Measurements from ENCODE around the gene CHURC1. TPM values are rescaled to one million over a fixed set of nuclear protein-coding genes. Genes with fewer than 3 reads are reported as not detected.

The CHURC1 gene
- total and polyA plus RNA-seq, 4 donors: 37.2 to 62.6 (median 46.9) TPM

GRCh38 chr14:64965356-64966000, 51.2 kb downstream of the CHURC1 start:
- Histone ChIP-seq H3K27ac (ENCODE audit: low read depth in 1 of 2, low read length in 1 of 2) (no peak overlapping the region), H3K27me3 (ENCODE audit: control insufficient read depth in 3 of 3, insufficient read depth in 3 of 3, low read length in 2 of 3) (no peaks in the 10 kb centered on the region), H3K9me3 (ENCODE audit: control insufficient read depth in 4 of 4, insufficient read depth in 3 of 4, low read length in 3 of 4) (no peaks in the 10 kb centered on the region), H3K4me3 (no peak overlapping the region), H3K4me1 (ENCODE audit: control insufficient read depth in 5 of 5, insufficient read depth in 5 of 5, low read length in 5 of 5) (peaks cover 0 to 4% (median 1%) of the 10 kb centered on the region in 5 donors), H3K36me3 (ENCODE audit: control insufficient read depth in 4 of 4, insufficient read depth in 4 of 4, low read length in 4 of 4) (no peaks in the 10 kb centered on the region), H3K9ac (ENCODE audit: insufficient read depth in 1 of 2, low read length in 2 of 2) (no peak overlapping the region)
- DNase-seq (no peak), ATAC-seq (ENCODE audit: insufficient read depth, low FRiP score) (no peak)
- no peak for TF ChIP-seq CTCF (IDR thresholded peaks at IDR 0.05; ENCODE audit: control extremely low read depth, extremely low read depth)
- WGBS, 2 donors: 93 to 95% methylated on average over 15 of the region's 15 CpGs

- Histone ChIP-seq H3K4me1 (ENCODE audit: control insufficient read depth in 5 of 5, insufficient read depth in 5 of 5, low read length in 5 of 5) (peaks cover 0 to 12% (median 7%) of the 10 kb centered on the region in 5 donors), H3K9ac (ENCODE audit: insufficient read depth in 1 of 2, low read length in 2 of 2) (no peak overlapping the region), H3K27me3 (ENCODE audit: control insufficient read depth in 3 of 3, insufficient read depth in 3 of 3, low read length in 2 of 3) (no peaks in the 10 kb centered on the region), H3K36me3 (ENCODE audit: control insufficient read depth in 4 of 4, insufficient read depth in 4 of 4, low read length in 4 of 4) (no peaks in the 10 kb centered on the region), H3K9me3 (ENCODE audit: control insufficient read depth in 4 of 4, insufficient read depth in 3 of 4, low read length in 3 of 4) (no peaks in the 10 kb centered on the region), H3K4me3 (no peak overlapping the region), H3K27ac (ENCODE audit: low read depth in 1 of 2, low read length in 1 of 2) (peak overlapping the region in 1 of 2 donors; percentile 60)
- ATAC-seq (ENCODE audit: insufficient read depth, low FRiP score) (peak; percentile 62), DNase-seq (peak; percentile 66 to 85 (median 81))
- TF ChIP-seq CTCF (IDR thresholded peaks at IDR 0.05; ENCODE audit: control extremely low read depth, extremely low read depth): no peak
- WGBS, 2 donors: 87 to 97% methylated on average over 2 of the region's 2 CpGs
These were observed 52.7 kb downstream of the CHURC1 start for GRCh38 chr14:64966976-64967375.

- H3K9me3 ChIP-seq (ENCODE audit: control insufficient read depth in 4 of 4, insufficient read depth in 3 of 4, low read length in 3 of 4): no peaks in the 10 kb centered on the region
- DNase-seq: no peak
- no peak overlapping the region for H3K27ac ChIP-seq (ENCODE audit: low read depth in 1 of 2, low read length in 1 of 2)
- no peak overlapping the region for H3K9ac ChIP-seq (ENCODE audit: insufficient read depth in 1 of 2, low read length in 2 of 2)
- 94% methylated on average over 7 of the region's 7 CpGs for WGBS, 2 donors
- H3K27me3 ChIP-seq (ENCODE audit: control insufficient read depth in 3 of 3, insufficient read depth in 3 of 3, low read length in 2 of 3): no peaks in the 10 kb centered on the region
- no peak overlapping the region for H3K4me3 ChIP-seq
- no peak for TF ChIP-seq CTCF (IDR thresholded peaks at IDR 0.05; ENCODE audit: control extremely low read depth, extremely low read depth)
- H3K4me1 ChIP-seq (ENCODE audit: control insufficient read depth in 5 of 5, insufficient read depth in 5 of 5, low read length in 5 of 5): peaks cover 0 to 12% (median 7%) of the 10 kb centered on the region in 5 donors
- no peaks in the 10 kb centered on the region for H3K36me3 ChIP-seq (ENCODE audit: control insufficient read depth in 4 of 4, insufficient read depth in 4 of 4, low read length in 4 of 4)
- no peak for ATAC-seq (ENCODE audit: insufficient read depth, low FRiP score)
These were observed 53.9 kb downstream of the CHURC1 start for GRCh38 chr14:64968167-64968566.

GRCh38 chr14:64968651-64969050, 54.4 kb downstream of the CHURC1 start:
- H3K9me3 ChIP-seq (ENCODE audit: control insufficient read depth in 4 of 4, insufficient read depth in 3 of 4, low read length in 3 of 4): no peaks in the 10 kb centered on the region
- DNase-seq: no peak
- no peak overlapping the region for H3K9ac ChIP-seq (ENCODE audit: insufficient read depth in 1 of 2, low read length in 2 of 2)
- peaks cover 0 to 12% (median 7%) of the 10 kb centered on the region in 5 donors for H3K4me1 ChIP-seq (ENCODE audit: control insufficient read depth in 5 of 5, insufficient read depth in 5 of 5, low read length in 5 of 5)
- no peak for ATAC-seq (ENCODE audit: insufficient read depth, low FRiP score)
- H3K4me3 ChIP-seq: no peak overlapping the region
- H3K27ac ChIP-seq (ENCODE audit: low read depth in 1 of 2, low read length in 1 of 2): no peak overlapping the region
- no peak for TF ChIP-seq CTCF (IDR thresholded peaks at IDR 0.05; ENCODE audit: control extremely low read depth, extremely low read depth)
- no peaks in the 10 kb centered on the region for H3K36me3 ChIP-seq (ENCODE audit: control insufficient read depth in 4 of 4, insufficient read depth in 4 of 4, low read length in 4 of 4)
- 79 to 86% methylated on average over 6 of the region's 6 CpGs for WGBS, 2 donors
- H3K27me3 ChIP-seq (ENCODE audit: control insufficient read depth in 3 of 3, insufficient read depth in 3 of 3, low read length in 2 of 3): no peaks in the 10 kb centered on the region

Measured in lung (tissue), 12 donors.